Measurements from ENCODE around the gene PADI3. TPM values are rescaled to one million over a fixed set of nuclear protein-coding genes. Genes with fewer than 3 reads are reported as not detected.
"Not testable (repeated sequence)": the region's sequence is repeated elsewhere in the genome, so short reads cannot be mapped to it uniquely, and the experiment has no call there.

The PADI3 gene
- total RNA-seq, 2 experiments from 2014 or later, result not detected

DNA sequence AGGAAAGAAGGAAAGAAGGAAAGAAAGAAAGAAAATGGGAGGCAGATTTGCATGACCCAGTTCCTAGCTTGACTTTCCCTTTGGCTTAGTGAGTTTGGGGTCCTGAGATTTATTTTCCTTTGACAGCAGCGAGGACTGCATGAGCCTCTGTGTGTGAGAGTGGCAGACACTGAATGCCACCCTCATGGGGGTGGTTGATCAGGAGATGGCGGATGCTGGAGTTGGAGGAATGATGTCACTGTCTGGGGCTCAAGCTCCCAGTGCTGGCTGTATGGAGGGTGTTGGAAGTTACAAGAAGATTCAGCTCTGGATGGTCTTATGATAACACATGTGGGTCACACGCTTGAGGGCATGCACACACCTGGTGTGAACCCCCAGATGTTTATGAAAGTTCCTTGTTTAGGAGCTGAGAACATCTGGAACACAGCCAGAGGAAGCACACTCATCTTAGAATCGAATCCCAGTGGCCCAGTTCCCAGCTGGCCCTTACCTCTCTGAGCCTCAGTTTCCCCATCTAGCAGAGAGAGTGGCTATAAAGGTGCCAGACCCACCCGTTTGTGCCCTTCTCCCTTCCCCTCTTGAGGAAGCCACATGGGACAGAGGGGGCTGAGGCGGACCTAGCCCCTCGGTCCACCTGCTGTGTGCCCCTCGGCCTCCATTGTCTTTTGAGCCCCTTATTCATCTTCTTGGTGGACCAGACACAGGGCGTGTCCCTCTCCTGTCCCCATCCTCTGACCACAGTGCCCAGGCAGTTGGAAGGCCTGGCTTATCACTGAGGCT, 64.8 kb downstream of the PADI3 start:
- ChIA-PET CTCF (no interaction called here), POLR2A (no interaction called here)

GRCh38 chr1:17314491-17314971, 65.6 kb downstream of the PADI3 start:
- ChIA-PET CTCF (no interaction called here), POLR2A (no interaction called here)

GRCh38 chr1:17315542-17316130, 66.7 kb downstream of the PADI3 start:
- ChIA-PET POLR2A (no interaction called here), CTCF (no interaction called here)

- ChIA-PET POLR2A (no interaction called here), CTCF (no interaction called here)
These were observed 67.8 kb downstream of the PADI3 start for GRCh38 chr1:17316704-17317103.

- CTCF ChIA-PET, result no interaction called here
These were observed 69.4 kb downstream of the PADI3 start for GRCh38 chr1:17318262-17318661.

GRCh38 chr1:17319561-17320350, 70.9 kb downstream of the PADI3 start:
- ChIA-PET POLR2A (interaction anchor here (0.7 kb wide), 1 partner anchor 11 kb away, joined by 6 read pairs; no protein-coding TSS in a partner anchor), CTCF (no interaction called here)

More at GRCh38 chr1:17318262-17318661, 69.4 kb downstream of the PADI3 start:
- POLR2A ChIA-PET, result no interaction called here

GRCh38 chr1:17321857-17322390, 73.0 kb downstream of the PADI3 start:
- CTCF ChIA-PET, result interaction anchor here (1.3 kb wide), 1 partner anchor 13 kb away, joined by 3 read pairs; no protein-coding TSS in a partner anchor

GRCh38 chr1:17328855-17329254, 80.0 kb downstream of the PADI3 start:
- ChIA-PET POLR2A (interaction anchor here (0.7 kb wide), 1 partner anchor 103 kb away, joined by 7 read pairs; no protein-coding TSS in a partner anchor), CTCF (interaction anchor here (0.6 kb wide), 1 partner anchor 107 kb away, joined by 3 read pairs; no protein-coding TSS in a partner anchor)

More at GRCh38 chr1:17321857-17322390, 73.0 kb downstream of the PADI3 start:
- POLR2A ChIA-PET, result not testable (repeated sequence)

DNA sequence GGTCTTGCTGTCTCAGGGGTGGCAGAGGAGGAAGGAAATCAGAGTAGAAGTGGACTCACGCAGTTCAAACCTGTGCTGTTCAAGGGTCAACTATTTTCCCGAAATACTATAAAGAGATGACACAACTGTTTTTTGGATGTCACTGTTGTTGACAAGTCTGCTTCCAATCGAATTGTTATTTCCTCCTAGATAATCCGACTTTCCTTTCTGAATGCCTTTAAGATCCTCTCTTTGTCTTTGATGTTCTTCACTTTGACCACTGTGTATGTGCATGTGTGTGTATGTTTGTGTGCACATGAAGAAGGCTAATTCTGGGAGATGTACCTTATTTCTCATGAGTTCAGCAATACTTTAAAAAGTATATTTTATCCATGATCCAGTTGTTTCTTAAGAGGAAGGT, 80.7 kb downstream of the PADI3 start:
- ChIA-PET POLR2A (interaction anchor here (0.7 kb wide), 1 partner anchor 104 kb away, joined by 7 read pairs; no protein-coding TSS in a partner anchor), CTCF (interaction anchor here (0.6 kb wide), 1 partner anchor 106 kb away, joined by 3 read pairs; no protein-coding TSS in a partner anchor)

- CTCF ChIA-PET, result interaction anchor here (0.7 kb wide), 1 partner anchor 22 kb away, joined by 3 read pairs; no protein-coding TSS in a partner anchor
- POLR2A ChIA-PET, result no interaction called here
These were observed 82.0 kb downstream of the PADI3 start for GRCh38 chr1:17330856-17331255.

- POLR2A ChIA-PET, result no interaction called here
- CTCF ChIA-PET, result no interaction called here
These were observed 84.2 kb downstream of the PADI3 start for GRCh38 chr1:17333081-17333480.

Other genes starting within 250 kb of the PADI3 start
- gene ATP13A2, start 237.2 kb upstream of the PADI3 start, total RNA-seq, result 10 to 100 TPM; 41.3 to 46.9 TPM
- 100 to 1,000 TPM; 151 to 155 TPM for gene SDHB, start 195.1 kb upstream of the PADI3 start, total RNA-seq
- gene PADI2, start 129.6 kb upstream of the PADI3 start, total RNA-seq, result not detected
- gene PADI1, start 44.0 kb upstream of the PADI3 start, total RNA-seq, result not detected
- gene PADI4, start 59.1 kb downstream of the PADI3 start, total RNA-seq, result under 1 TPM; 0.59 to 0.63 TPM
- gene PADI6, start 123.1 kb downstream of the PADI3 start, total RNA-seq, result not detected
- 100 to 1,000 TPM; 156 to 159 TPM for gene RCC2, start 190.6 kb downstream of the PADI3 start, total RNA-seq

Data from activated CD8-positive, alpha-beta memory T cell treated with anti-CD3 and anti-CD28 coated beads for 36 hours (primary cell).